Body of pancreas (tissue), 4 donors: ENCODE results near the gene COTL1.

ENCODE experiments used
- POLR2A ChIP-seq, 3 donors: fragments of 450-650 bp; IDR thresholded peaks; one replicate each; pipeline ENCODE4 v1.6.1; 2016; ENCODE audit warnings: antibody characterized with exemption in 3 of 3, mild to moderate bottlenecking in 2 of 3
- TF ChIP-seq, protein P1 (sequence below), 7 experiments: fragments of 450-650 bp in 4 of 7; fragments of 200-600 bp in 3 of 7; sonication (generic) in 3 of 7; IDR thresholded peaks; one replicate each; pipeline ENCODE4 v1.5.1; 2016 to 2019; ENCODE audit warnings: antibody characterized with exemption in 7 of 7

DNA sequence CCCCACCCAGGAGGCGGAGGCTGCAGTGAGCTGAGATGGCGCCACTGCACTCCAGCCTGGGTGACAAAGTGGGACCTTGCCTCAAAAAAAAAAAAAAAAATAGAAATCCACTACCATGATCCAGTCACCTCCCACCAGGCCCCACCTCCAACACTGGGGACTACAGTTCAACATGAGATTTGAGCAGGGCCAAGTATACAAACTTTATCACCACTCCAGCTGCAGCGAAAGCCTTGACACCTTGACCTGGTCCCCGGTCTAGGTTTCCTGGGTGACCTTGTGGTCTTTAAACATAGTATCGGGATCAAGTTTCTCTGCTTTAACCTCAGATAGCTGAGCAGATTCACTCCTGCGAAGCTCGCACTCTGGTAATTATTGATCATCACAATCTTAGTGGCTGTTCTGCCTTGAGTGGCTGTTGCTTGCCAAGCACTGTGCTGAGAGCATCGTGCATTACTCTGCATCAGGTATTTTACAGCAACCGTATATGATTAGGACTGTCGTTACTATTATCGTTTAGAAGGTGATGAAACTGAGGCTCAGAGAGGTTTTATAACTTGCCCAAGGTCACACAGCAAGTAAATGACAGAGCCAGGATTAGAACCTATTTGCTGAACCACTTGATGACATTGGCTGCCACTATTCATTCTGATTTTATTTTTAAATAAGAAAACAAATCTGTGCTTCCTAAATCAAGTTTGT, 63.1 kb downstream of the COTL1 start:
- TF ChIP-seq, protein P1, sequence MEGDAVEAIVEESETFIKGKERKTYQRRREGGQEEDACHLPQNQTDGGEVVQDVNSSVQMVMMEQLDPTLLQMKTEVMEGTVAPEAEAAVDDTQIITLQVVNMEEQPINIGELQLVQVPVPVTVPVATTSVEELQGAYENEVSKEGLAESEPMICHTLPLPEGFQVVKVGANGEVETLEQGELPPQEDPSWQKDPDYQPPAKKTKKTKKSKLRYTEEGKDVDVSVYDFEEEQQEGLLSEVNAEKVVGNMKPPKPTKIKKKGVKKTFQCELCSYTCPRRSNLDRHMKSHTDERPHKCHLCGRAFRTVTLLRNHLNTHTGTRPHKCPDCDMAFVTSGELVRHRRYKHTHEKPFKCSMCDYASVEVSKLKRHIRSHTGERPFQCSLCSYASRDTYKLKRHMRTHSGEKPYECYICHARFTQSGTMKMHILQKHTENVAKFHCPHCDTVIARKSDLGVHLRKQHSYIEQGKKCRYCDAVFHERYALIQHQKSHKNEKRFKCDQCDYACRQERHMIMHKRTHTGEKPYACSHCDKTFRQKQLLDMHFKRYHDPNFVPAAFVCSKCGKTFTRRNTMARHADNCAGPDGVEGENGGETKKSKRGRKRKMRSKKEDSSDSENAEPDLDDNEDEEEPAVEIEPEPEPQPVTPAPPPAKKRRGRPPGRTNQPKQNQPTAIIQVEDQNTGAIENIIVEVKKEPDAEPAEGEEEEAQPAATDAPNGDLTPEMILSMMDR (IDR thresholded peaks at IDR 0.05): no peak
- no peak for TF ChIP-seq POLR2A (IDR thresholded peaks at IDR 0.05)
